ENCODE measurements around the gene DNER.
"Not testable (repeated sequence)": the region's sequence is repeated elsewhere in the genome, so short reads cannot be mapped to it uniquely, and the experiment has no call there.

Gene DNER

GRCh38 chr2:229614021-229614420 lies 100.3 kb downstream of the DNER start:
- DNase-seq = not testable (repeated sequence)

GRCh38 chr2:229612384-229612971 lies 101.9 kb downstream of the DNER start:
- no peak for DNase-seq

- peak; percentile 28 for DNase-seq
These were observed 103.0 kb downstream of the DNER start for GRCh38 chr2:229611360-229611759.

GRCh38 chr2:229610872-229611271 lies 103.5 kb downstream of the DNER start:
- DNase-seq = peak; percentile 66

GRCh38 chr2:229610333-229610732 lies 104.0 kb downstream of the DNER start:
- peak; percentile 77 for DNase-seq

GRCh38 chr2:229601936-229602335 lies 112.4 kb downstream of the DNER start:
- DNase-seq = no peak

- DNase-seq = no peak
These were observed 113.0 kb downstream of the DNER start for GRCh38 chr2:229601396-229601795.

- no peak for DNase-seq
These were observed 116.1 kb downstream of the DNER start for GRCh38 chr2:229598227-229598626.

GRCh38 chr2:229596796-229597195 lies 117.6 kb downstream of the DNER start:
- no peak for DNase-seq

GRCh38 chr2:229591611-229592010 lies 122.7 kb downstream of the DNER start:
- DNase-seq = no peak

- peak; percentile 82 for DNase-seq
These were observed 127.3 kb downstream of the DNER start for GRCh38 chr2:229586746-229587705.

- no peak for DNase-seq
These were observed 128.3 kb downstream of the DNER start for GRCh38 chr2:229586012-229586411.

GRCh38 chr2:229582151-229582550 lies 132.2 kb downstream of the DNER start:
- DNase-seq = no peak

- DNase-seq = no peak
These were observed 136.1 kb downstream of the DNER start for GRCh38 chr2:229578052-229578846.

GRCh38 chr2:229575569-229576315 lies 138.6 kb downstream of the DNER start:
- no peak for DNase-seq

GRCh38 chr2:229572507-229573271 lies 141.7 kb downstream of the DNER start:
- peak; percentile 8 for DNase-seq

- no peak for DNase-seq
These were observed 143.1 kb downstream of the DNER start for GRCh38 chr2:229571243-229571642.

- no peak for DNase-seq
These were observed 148.0 kb downstream of the DNER start for GRCh38 chr2:229566370-229566769.

- no peak for DNase-seq
These were observed 150.0 kb downstream of the DNER start for GRCh38 chr2:229564300-229564907.

- DNase-seq = no peak
These were observed 151.0 kb downstream of the DNER start for GRCh38 chr2:229563388-229563787.

- no peak for DNase-seq
These were observed 151.8 kb downstream of the DNER start for GRCh38 chr2:229562472-229563127.

Data from EL (cell line).